Measurements from ENCODE around the gene TBC1D2B.
"Not testable (repeated sequence)": the region's sequence is repeated elsewhere in the genome, so short reads cannot be mapped to it uniquely, and the experiment has no call there.

DNA sequence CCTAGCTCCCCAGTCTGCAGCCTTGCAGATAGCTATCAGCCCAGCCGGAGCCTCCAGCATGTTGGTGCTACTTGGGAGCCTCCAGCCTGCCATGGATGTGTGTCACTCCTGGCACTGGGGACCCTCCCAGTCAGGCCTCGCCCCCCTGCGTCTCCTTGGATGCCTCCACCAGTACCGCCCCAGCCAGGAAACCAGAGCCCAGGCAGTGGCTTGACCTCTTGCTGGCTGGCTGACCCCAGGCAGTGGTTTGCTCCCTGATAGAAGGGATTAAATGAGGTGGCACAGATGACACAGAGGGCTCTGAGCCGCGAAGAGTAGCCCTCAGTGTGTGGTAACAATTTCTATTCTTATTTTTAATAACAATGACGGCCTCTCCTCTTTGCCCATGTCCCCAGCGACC is 98.4 kb downstream of the TBC1D2B start:
- TF ChIP-seq, protein P1, sequence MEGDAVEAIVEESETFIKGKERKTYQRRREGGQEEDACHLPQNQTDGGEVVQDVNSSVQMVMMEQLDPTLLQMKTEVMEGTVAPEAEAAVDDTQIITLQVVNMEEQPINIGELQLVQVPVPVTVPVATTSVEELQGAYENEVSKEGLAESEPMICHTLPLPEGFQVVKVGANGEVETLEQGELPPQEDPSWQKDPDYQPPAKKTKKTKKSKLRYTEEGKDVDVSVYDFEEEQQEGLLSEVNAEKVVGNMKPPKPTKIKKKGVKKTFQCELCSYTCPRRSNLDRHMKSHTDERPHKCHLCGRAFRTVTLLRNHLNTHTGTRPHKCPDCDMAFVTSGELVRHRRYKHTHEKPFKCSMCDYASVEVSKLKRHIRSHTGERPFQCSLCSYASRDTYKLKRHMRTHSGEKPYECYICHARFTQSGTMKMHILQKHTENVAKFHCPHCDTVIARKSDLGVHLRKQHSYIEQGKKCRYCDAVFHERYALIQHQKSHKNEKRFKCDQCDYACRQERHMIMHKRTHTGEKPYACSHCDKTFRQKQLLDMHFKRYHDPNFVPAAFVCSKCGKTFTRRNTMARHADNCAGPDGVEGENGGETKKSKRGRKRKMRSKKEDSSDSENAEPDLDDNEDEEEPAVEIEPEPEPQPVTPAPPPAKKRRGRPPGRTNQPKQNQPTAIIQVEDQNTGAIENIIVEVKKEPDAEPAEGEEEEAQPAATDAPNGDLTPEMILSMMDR (IDR thresholded peaks at IDR 0.05; ENCODE audit: poor library complexity) = not testable (repeated sequence)
- not testable (repeated sequence) for TF ChIP-seq EZH2 (IDR thresholded peaks at IDR 0.05; ENCODE audit: borderline replicate concordance)
